ENCODE data around the gene CTR9. TPM values are rescaled to one million over a fixed set of nuclear protein-coding genes. Genes with fewer than 3 reads are reported as not detected.

Gene CTR9
- total and polyA plus RNA-seq, 9 of the 15 experiments (the other 6 are each of a cell fraction or from before 2014, with no cell fraction given): 25.4 to 79.3 (median 47.3) TPM

GRCh38 chr11:10808553-10809372 lies 57.7 kb downstream of the CTR9 start, which contains the start of gene EIF4G2 (continued):
- TF ChIP-seq SP1 (CRISPR knock-in tag; IDR thresholded peaks at IDR 0.05) (peak; percentile 83), TFE3 (CRISPR knock-in tag; IDR thresholded peaks at IDR 0.05) (no peak; the same call in 1 of the 2 replicates), HDAC8 (tag; IDR thresholded peaks at IDR 0.05) (peak; percentile 71; the same call in 1 of the 2 replicates), ETV1 (tag; conservative IDR thresholded peaks at IDR 0.05; ENCODE audit: low read depth) (peak; percentile 62), ZNF507 (tag; conservative IDR thresholded peaks at IDR 0.05) (no peak), GATAD2B (IDR thresholded peaks at IDR 0.05; ENCODE audit: borderline replicate concordance) (no peak), RAD21 (CRISPR knock-in tag; conservative IDR thresholded peaks at IDR 0.05 in 1 of 2, IDR thresholded peaks at IDR 0.05 in 1 of 2) (peak in 1 of 2 experiments; percentile 9; a peak in 1 of 4 replicates), LARP7 (IDR thresholded peaks at IDR 0.05) (peak; percentile 95), GABPB1 (CRISPR knock-in tag; IDR thresholded peaks at IDR 0.05) (peak; percentile 20; the same call in 1 of the 2 replicates), ZNF830 (CRISPR knock-in tag; IDR thresholded peaks at IDR 0.05) (no peak), E2F6 (IDR thresholded peaks at IDR 0.05; ENCODE audit: borderline replicate concordance in 1 of 2, extremely low read depth in 1 of 2, insufficient read depth in 1 of 2, insufficient read length in 1 of 2, low read depth in 1 of 2, low read length in 1 of 2, poor library complexity in 1 of 2, severe bottlenecking in 1 of 2) (peak; percentile 34 to 60), PHB (CRISPR knock-in tag; IDR thresholded peaks at IDR 0.05) (0 out of 2 replicates have a peak, but pooled peaks have one; percentile 19), ELF4 (CRISPR knock-in tag; IDR thresholded peaks at IDR 0.05) (peak; percentile 94), POLR2A (conservative IDR thresholded peaks at IDR 0.05) (peak; percentile 100), MED1 (CRISPR knock-in tag; IDR thresholded peaks at IDR 0.05; ENCODE audit: borderline replicate concordance) (no peak), ZFP1 (CRISPR knock-in tag; IDR thresholded peaks at IDR 0.05) (peak; percentile 59; the same call in 1 of the 2 replicates), TCF7L2 (IDR thresholded peaks at IDR 0.05; ENCODE audit: low read depth, low read length) (0 out of 2 replicates have a peak, but pooled peaks have one; percentile 33), NFATC3 (IDR thresholded peaks at IDR 0.05) (no peak), ZNF146 (CRISPR knock-in tag; IDR thresholded peaks at IDR 0.05; ENCODE audit: unreplicated experiment) (no peak), ZNF589 (CRISPR knock-in tag; IDR thresholded peaks at IDR 0.05; ENCODE audit: low read depth) (no peak), DNMT1 (IDR thresholded peaks at IDR 0.05) (no peak), POLR2B (IDR thresholded peaks at IDR 0.05; ENCODE audit: low read depth, partially characterized antibody) (peak; percentile 100), RCOR1 (IDR thresholded peaks at IDR 0.05; ENCODE audit: borderline replicate concordance in 1 of 2, low read depth in 2 of 2, low read length in 2 of 2) (0 out of 4 replicates have a peak, but pooled peaks of 1 of the 2 experiments have one; percentile 69), GABPB2 (CRISPR knock-in tag; conservative IDR thresholded peaks at IDR 0.05) (no peak), JUND (IDR thresholded peaks at IDR 0.05; ENCODE audit: borderline replicate concordance, low read depth, low read length) (peak; percentile 54), JUND (tag; IDR thresholded peaks at IDR 0.05; ENCODE audit: borderline replicate concordance, low read depth, low read length) (no peak; the same call in 2 of the 3 replicates), EWSR1 (IDR thresholded peaks at IDR 0.05; ENCODE audit: borderline replicate concordance, low read depth, partially characterized antibody) (no peak)
